RCC 7860 (cell line): ENCODE measurements around the gene RBM28.
A peak's percentile ranks its signal among the peaks of the same experiment; 100 is the strongest.

Experiments
- DNase-seq: peaks from one replicate; pipeline ENCODE4 v3.0.0-alpha.2; 2015; ENCODE audit warnings: low spot score
- FAIRE-seq: peaks from 2 replicates; lab custom pipeline; 2012; peaks lifted over from hg19 to GRCh38; lab: Jason Lieb, UNC

RBM28 gene

DNA sequence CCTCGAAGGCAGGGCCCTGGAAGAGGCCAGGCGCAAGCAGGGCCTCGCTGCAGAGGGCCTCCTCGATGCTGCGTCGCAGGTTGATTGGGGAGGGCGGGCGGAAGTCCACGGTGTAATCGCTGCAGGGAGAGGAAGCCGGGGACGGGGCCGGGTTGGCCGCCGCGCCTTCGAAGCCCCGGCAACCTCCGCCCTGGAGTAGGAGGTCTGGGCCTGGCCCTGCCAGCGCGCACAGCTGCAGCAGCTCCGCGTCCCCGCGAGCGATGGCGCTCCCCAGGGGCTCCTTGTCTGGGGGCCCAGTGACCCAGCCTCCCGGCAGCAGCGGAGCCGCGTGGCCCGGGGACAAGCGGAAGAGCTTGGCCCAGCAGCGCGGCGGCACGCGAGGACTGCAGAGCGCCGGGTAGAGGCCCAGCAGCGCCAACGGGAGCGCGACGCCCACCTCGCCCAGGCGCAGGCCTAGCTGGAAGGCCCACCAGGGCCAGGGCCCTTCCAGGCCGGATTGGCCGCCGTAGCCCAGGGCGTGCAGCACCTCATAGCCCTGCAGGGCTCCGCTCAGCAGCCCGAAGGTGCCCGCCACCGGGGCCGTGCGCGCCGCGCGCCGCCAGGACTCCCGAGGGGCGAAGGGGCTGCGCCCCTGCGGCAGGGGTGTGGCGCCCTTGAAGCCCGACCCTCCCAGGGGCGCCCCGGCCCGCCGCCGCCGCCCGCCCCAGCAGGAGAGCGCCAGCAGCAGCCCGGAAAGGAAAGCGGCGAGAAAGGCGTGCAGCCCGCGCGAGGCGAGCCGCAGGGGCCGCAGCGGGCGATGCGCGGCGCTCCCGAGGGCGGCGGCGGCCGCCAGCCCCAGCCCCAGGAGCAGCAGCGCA is 7.8 kb upstream of the RBM28 start:
- no peak for FAIRE-seq
- no peak for DNase-seq

- FAIRE-seq (no peak), DNase-seq (no peak)
Measured at GRCh38 chr7:128350708-128351295, 7.1 kb upstream of the RBM28 start.

DNA sequence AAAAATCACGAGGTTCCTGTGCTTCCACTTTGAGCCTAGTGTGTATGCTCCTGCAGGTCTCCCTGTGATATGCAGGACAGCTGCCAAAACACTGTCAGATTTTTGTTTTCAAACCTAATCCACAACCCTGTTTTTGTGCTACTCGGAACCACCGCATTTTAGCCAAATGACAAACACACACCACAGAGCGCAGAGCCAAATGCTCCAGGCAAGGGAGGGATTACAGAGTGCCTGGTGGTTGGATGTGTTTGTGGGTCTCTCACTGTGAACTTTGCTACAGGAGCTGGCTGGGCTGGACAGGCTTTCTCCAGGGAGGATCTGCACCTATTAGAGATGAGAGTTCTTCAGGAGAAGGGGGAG is 5.7 kb upstream of the RBM28 start:
- FAIRE-seq (no peak), DNase-seq (no peak)

DNA sequence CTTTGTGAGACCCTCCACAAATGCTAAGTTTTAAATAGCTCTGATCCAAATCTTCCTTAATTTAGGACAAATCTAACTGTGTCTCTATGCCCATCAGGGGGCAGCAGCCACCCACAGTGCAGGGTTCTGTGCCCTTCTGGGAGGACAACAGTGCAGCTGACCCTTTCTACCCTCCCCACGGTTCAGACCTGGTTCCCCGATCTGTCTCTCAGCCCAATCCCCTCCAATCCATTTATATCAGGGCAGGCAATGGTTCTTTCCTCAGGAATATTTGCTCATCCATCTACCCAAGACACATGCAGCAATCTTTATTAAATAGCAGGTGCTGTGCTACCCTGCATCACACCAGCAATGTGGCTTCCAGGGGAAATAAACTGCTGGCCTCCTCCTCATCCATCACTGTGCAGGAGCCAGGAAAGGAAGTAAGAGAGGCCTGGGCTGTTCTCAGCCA is 4.0 kb upstream of the RBM28 start:
- FAIRE-seq, result no peak

GRCh38 chr7:128344431-128344774 is 695 bp upstream of the RBM28 start:
- DNase-seq (no peak), FAIRE-seq (no peak)

More for the DNA sequence above, 4.0 kb upstream of the RBM28 start:
- no peak for DNase-seq

- DNase-seq (no peak), FAIRE-seq (no peak)
Measured at GRCh38 chr7:128341733-128342132, 2.0 kb downstream of the RBM28 start.

- FAIRE-seq (no peak), DNase-seq (no peak)
Measured at GRCh38 chr7:128335730-128336129, 8.0 kb downstream of the RBM28 start.

- FAIRE-seq (no peak), DNase-seq (no peak)
Measured at GRCh38 chr7:128324368-128324680, 19.4 kb downstream of the RBM28 start.

GRCh38 chr7:128323459-128324367 is 20.0 kb downstream of the RBM28 start:
- no peak for FAIRE-seq
- no peak for DNase-seq

- FAIRE-seq (no peak), DNase-seq (no peak)
Measured at GRCh38 chr7:128323040-128323439, 20.7 kb downstream of the RBM28 start.

GRCh38 chr7:128322040-128322643 is 21.6 kb downstream of the RBM28 start:
- DNase-seq (peak; percentile 27), FAIRE-seq (no peak)

DNA sequence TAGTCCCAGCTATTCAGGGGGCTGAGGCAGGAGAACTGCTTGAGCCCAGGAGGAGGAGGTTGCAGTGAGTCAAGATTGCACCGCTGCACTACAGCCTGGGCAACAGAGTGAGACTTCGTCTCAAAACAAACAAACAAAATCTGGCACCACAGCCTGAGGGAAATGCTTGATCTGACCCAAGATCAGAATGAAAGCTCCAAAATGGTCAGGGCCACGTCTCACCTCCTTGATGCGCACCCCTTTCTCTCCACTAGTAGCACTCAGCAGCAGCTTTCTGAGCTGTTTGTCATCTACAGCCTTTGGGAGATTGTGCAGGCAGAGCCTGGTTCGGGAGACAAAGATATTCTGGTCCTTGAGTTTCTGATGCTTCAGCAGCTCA is 22.7 kb downstream of the RBM28 start:
- FAIRE-seq (no peak), DNase-seq (no peak)

GRCh38 chr7:128318691-128319090 is 25.0 kb downstream of the RBM28 start:
- DNase-seq (no peak), FAIRE-seq (no peak)

DNA sequence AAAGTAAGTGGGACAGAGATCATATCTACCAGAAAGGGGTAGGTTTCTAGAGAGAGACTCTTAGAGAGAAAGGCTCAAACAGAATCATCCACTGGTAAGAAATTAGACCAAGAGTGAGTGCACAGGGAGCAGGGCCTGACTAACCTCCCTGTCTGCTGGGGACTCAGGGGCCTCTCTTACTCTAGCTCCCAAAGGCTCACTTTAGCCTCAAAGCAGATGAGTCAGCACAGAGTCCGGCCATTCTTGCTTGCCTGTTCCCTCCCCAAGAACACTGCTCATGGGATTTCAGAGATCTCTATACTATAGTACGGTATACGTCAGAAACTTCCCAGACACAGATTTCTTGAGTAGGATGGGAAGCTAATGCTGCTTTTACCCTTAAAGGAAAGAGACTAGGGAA is 32.7 kb downstream of the RBM28 start:
- FAIRE-seq (no peak), DNase-seq (no peak)

DNA sequence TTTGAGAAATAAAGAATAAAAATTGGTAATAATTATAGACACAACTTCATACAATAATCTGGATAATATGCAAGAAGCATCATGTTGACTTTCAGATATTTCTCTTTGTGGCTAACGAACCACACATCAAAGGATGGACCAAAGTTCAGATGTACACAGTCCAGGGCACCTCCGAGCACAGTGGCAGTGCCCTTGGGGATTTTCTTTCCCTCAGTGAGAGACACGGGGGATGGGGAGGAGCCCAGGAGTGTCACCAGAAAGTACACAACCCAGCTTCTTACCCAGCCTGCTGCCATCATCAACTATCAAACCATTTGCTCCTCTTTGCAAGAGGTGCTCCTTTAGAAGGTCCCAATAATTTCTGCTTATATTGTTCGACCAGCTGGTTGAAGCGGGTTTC is 33.2 kb downstream of the RBM28 start:
- no peak for FAIRE-seq
- DNase-seq, result no peak

DNA sequence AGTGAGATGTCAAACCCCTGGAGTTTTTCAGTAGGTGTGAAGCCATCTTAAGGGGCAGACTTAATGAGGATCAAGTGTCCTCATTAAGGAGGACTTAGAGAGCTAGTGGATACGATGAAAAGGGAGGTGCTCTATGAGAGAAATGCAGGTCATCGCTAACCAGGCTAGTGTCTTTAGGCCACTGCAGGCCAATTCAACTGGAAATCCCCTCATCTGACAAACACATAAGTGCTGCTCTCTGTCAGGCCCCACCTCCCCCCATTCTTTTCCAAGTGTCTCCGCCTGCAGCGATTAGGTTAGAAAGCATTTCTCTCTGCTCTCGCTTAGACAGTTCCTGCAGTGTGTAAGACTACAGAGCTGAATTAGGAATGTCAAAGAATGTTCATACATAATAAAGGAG is 33.7 kb downstream of the RBM28 start:
- FAIRE-seq, result no peak
- DNase-seq, result no peak

DNA sequence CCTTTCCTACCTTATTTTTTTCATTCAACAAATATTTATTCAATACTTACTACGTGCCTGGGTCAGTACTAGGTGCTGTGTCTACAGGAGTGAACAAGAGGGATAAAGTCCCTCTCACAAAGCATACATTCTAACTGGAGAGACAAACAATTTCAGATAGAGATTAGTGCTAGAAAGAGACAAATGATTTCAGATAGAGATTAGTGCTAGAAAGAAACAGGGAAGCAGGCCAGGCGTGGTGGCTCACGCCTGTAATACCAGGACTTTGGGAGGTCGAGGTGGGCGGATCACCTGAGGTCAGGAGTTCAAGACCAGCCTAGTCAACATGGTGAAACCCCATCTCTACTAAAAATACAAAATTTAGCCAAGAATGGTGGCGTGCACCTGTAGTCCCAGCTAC is 34.6 kb downstream of the RBM28 start:
- FAIRE-seq (no peak), DNase-seq (no peak)

DNA sequence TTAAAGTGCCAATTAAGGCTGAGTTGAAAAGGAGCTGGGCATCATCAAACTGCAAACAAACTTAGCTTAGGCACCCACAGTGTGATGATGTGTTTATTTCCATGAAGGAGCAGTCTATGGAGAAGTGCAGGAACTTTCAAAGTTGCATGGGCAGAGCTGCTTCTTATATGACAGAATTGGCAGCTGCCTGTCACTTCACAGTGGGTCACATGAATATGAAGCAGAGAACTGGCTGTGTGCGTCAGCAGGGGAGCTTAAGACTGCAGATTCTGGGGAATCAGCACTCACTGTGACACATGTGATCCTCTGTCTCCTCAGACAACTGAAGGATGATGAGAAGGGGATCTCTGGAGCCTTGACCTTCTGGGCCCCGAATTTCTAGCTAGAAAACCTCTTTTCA is 36.6 kb downstream of the RBM28 start:
- DNase-seq, result no peak
- no peak for FAIRE-seq

DNA sequence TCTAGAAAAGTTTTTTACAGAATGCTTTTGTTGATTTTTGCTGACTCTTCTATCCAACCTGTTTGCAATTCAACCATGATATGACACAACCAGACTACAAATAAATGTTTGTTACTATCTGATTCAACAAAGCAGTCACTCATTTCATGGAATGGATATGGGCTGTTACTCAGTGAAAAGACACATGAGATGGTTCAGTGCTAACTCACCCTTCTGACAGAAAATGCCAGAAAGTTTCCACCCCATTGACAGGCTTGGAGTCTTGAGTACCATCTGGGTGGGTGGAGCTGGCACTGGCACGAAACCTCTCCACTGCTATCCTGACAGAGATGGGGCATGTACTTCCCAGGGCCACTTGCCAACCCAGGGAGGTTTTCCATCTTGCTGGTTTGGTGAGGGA is 39.5 kb downstream of the RBM28 start:
- DNase-seq (no peak), FAIRE-seq (no peak)

DNA sequence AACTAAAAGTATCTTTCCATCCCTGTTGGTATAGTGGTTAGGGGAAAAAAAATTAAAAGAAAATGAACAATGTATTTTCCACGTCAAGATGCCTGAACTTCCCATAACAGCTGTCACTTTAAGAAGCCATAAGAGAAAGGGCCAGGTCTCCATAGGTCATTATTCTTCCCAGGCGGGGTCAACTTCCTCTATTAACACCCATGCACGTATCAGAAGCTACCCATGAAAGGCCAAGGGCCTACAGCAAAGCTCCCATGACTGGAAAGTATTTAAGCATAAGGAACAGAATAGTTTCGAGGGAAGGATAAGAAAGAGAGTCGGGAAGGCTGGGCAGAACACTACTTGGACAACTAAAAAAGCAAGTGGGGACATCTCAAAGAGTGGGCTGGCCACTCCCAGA is 40.1 kb downstream of the RBM28 start:
- DNase-seq, result no peak

GRCh38 chr7:128303133-128303532 is 40.6 kb downstream of the RBM28 start:
- DNase-seq (no peak), FAIRE-seq (no peak)

More for the DNA sequence above, 40.1 kb downstream of the RBM28 start:
- no peak for FAIRE-seq
